Endothelial cell of umbilical vein (primary cell): ENCODE data around the gene PGS1. TPM values are rescaled to one million over a fixed set of nuclear protein-coding genes. Genes with fewer than 3 reads are reported as not detected.

ENCODE experiments used
- BruUV-seq: library from RNA; stranded (reverse); fragments of 400-500 nt; replicated peaks from 2 replicates; lab custom pipeline; 2021; lab: Mats Ljungman, UMichigan
- CTCF ChIA-PET: fragments of 300-600, 350-600 bp; sonication (Branson Sonifier 250); formaldehyde crosslinking; loops from one replicate; lab custom pipeline; 2021; ENCODE audit warnings: antibody characterized with exemption, inconsistent platforms; lab: Charles Lee
- POLR2A ChIA-PET: fragments of 300-600, 350-600 bp; sonication (Branson Sonifier 250); formaldehyde crosslinking; loops from one replicate; lab custom pipeline; 2021; ENCODE audit warnings: antibody characterized with exemption, inconsistent platforms; lab: Charles Lee
- DNase-seq: peaks from one replicate; pipeline ENCODE4 v3.0.0-alpha.2; 2011; ENCODE audit warnings: low read depth, low spot score
- FAIRE-seq: peaks from 2 replicates; lab custom pipeline; 2011; peaks lifted over from hg19 to GRCh38; lab: Jason Lieb, UNC
- H2AFZ ChIP-seq: 2 replicates; pipeline ENCODE4 v1.6.0; 2012; ENCODE audit warnings: low read depth, low read length, control low read depth, inconsistent platforms
- H3K27ac ChIP-seq: 2 replicates; pipeline ENCODE4 v1.5.1; 2011; ENCODE audit warnings: low read depth, mild to moderate bottlenecking, control low read depth, low read length, moderate library complexity; ENCODE audit not compliant: insufficient read depth
- H3K27me3 ChIP-seq, 2 experiments: 2 replicates each; pipeline versions ENCODE4 v1.6.0 to v1.6.1; 2011; ENCODE audit warnings: low read length in 2 of 2, mixed read lengths in 1 of 2; ENCODE audit not compliant: control insufficient read depth in 2 of 2, insufficient read depth in 2 of 2
- H3K36me3 ChIP-seq, 2 experiments: 2 replicates in 1 of 2; 3 replicates in 1 of 2; pipeline ENCODE4 v1.5.1; 2011; ENCODE audit warnings: low read length in 2 of 2, mild to moderate bottlenecking in 1 of 2, moderate library complexity in 1 of 2; ENCODE audit not compliant: control insufficient read depth in 2 of 2, insufficient read depth in 2 of 2; ENCODE audit errors: extremely low read depth in 1 of 2
- H3K4me1 ChIP-seq: 3 replicates; pipeline ENCODE4 v1.5.1; 2011; ENCODE audit warnings: mild to moderate bottlenecking, low read length; ENCODE audit not compliant: control insufficient read depth, insufficient read depth; ENCODE audit errors: extremely low read depth
- H3K4me2 ChIP-seq: 2 replicates; pipeline ENCODE4 v1.6.1; 2011; ENCODE audit warnings: low read length, control low read depth, mixed read lengths; ENCODE audit not compliant: insufficient read depth
- H3K4me3 ChIP-seq, 3 experiments: fragments of 200-600 bp in 1 of 3; sonication (generic), shearing (Covaris generic) in 1 of 3; replicated peaks in 1 of 3; 2 replicates each; pipeline ENCODE4 v1.5.1; 2011 to 2016; ENCODE audit warnings: control low read depth in 3 of 3, low read length in 3 of 3, mild to moderate bottlenecking in 2 of 3, inconsistent platforms in 1 of 3, low read depth in 1 of 3, moderate library complexity in 1 of 3; ENCODE audit not compliant: insufficient read depth in 1 of 3
- H3K79me2 ChIP-seq: 2 replicates; pipeline ENCODE4 v1.6.0; 2012; ENCODE audit warnings: low read length, inconsistent platforms; ENCODE audit not compliant: control insufficient read depth, insufficient read depth
- H3K9ac ChIP-seq: replicated peaks from 2 replicates; pipeline ENCODE3; 2011; ENCODE audit warnings: low read length, control low read depth; ENCODE audit not compliant: insufficient read depth; ENCODE audit errors: extremely low read depth
- H3K9me1 ChIP-seq: replicated peaks from 3 replicates; pipeline ENCODE4 v1.6.0; 2011; ENCODE audit warnings: mild to moderate bottlenecking, low read length; ENCODE audit not compliant: control insufficient read depth, insufficient read depth; ENCODE audit errors: extremely low read depth
- H3K9me3 ChIP-seq: replicated peaks from 2 replicates; pipeline ENCODE4 v1.5.1; 2012; ENCODE audit warnings: low read length, inconsistent platforms; ENCODE audit not compliant: control insufficient read depth, insufficient read depth
- H4K20me1 ChIP-seq: replicated peaks from 2 replicates; pipeline ENCODE3; 2011; ENCODE audit warnings: mild to moderate bottlenecking, low read length; ENCODE audit not compliant: control insufficient read depth, insufficient read depth; ENCODE audit errors: extremely low read depth
- CTCF ChIP-seq, 2 donors: IDR thresholded peaks; 1 replicate in 1 of 2; 2 replicates in 1 of 2; pipeline ENCODE4 v1.5.1; 2011; ENCODE audit warnings: low read length in 2 of 2, mild to moderate bottlenecking in 2 of 2, moderate library complexity in 2 of 2, control low read depth in 1 of 2, inconsistent platforms in 1 of 2, low read depth in 1 of 2; ENCODE audit not compliant: insufficient read depth in 1 of 2; ENCODE audit errors: extremely low read depth in 1 of 2
- FOS ChIP-seq: IDR thresholded peaks from 2 replicates; pipeline ENCODE4 v1.6.1; 2011; ENCODE audit warnings: mild to moderate bottlenecking, low read length, moderate library complexity, borderline replicate concordance; ENCODE audit not compliant: insufficient read depth
- GATA2 ChIP-seq: IDR thresholded peaks from 2 replicates; pipeline ENCODE4 v1.7.0; 2011; ENCODE audit warnings: low read depth, mild to moderate bottlenecking, moderate library complexity, mixed read lengths, low read length; ENCODE audit not compliant: insufficient read length, insufficient read depth
- JUN ChIP-seq: IDR thresholded peaks from 2 replicates; pipeline ENCODE4 v1.6.1; 2011; ENCODE audit warnings: borderline replicate concordance, low read depth; ENCODE audit not compliant: insufficient read length, insufficient read depth
- MYC ChIP-seq: IDR thresholded peaks from one replicate; pipeline ENCODE4 v1.6.1; 2011; ENCODE audit warnings: mild to moderate bottlenecking, low read depth, low read length
- POLR2A ChIP-seq: IDR thresholded peaks from 2 replicates; pipeline ENCODE4 v1.6.1; 2012; ENCODE audit warnings: low read depth, mild to moderate bottlenecking, control low read depth, low read length
- POLR2AphosphoS5 ChIP-seq: IDR thresholded peaks from 2 replicates; pipeline ENCODE4 v1.6.1; 2012; ENCODE audit warnings: low read depth, mild to moderate bottlenecking, control low read depth, low read length, moderate library complexity; ENCODE audit not compliant: insufficient read depth
- dilution Hi-C: fragments of 300-500 bp; cut with MboI; formaldehyde crosslinking; loops from one replicate; pipeline ENCODE4 v1.15.0; 2019; ENCODE audit warnings: low sequenced_read_pairs; ENCODE audit not compliant: extremely low pct_ligation_motif_present
- intact Hi-C: fragments of 100-400 bp; cut with micrococcal nuclease; formaldehyde crosslinking; loops from one replicate; pipeline ENCODE4 v1.10.0; 2022
- polyA plus RNA-seq, 4 experiments: library from polyadenylated mRNA; depleted of rRNA in 3 of 4; stranded (reverse) in 3 of 4; unstranded in 1 of 4; fragments of >200 nt; gene quantifications; 2 replicates each; pipeline versions ENCODE4 v1.2.1 to v1.2.3, GENCODE V29; 2011 to 2012; ENCODE audit warnings: missing spikeins in 1 of 4
- total RNA-seq: library from RNA; stranded (reverse); gene quantifications from 2 replicates; pipeline ENCODE4 v1.2.3, GENCODE V29; 2021
- TF ChIP-seq, protein P1 (sequence below): IDR thresholded peaks from 2 replicates; pipeline ENCODE4 v1.6.1; 2011; ENCODE audit not compliant: insufficient read depth, insufficient read length

PGS1 gene
- total and polyA plus RNA-seq, 2 donors (not counting 3 experiments of a cell fraction or from before 2014, with no cell fraction given): 50.8 to 66.0 TPM

DNA sequence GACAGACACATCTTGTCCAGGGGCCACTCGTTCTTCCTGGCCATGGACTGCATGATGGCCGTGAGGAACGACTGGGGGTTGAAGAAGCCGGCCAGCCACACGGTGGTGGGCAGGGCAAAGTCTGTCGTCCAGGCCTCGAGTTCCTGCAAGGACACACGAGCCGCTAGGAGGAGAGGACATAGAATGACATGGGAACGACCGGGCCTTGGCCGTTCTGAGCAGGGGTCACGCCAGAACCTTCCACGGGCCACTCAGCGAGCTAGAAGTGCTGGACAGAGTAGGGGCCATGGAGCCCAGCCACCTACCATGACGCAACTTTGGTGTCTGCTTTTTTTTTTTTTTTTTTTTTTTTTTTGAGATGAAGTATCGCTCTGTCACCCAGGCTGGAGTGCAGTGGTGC lies 47.0 kb downstream of the PGS1 start:
- Histone ChIP-seq H3K9me1 (no peaks in the 10 kb centered on the region), H3K9me3 (no peaks in the 10 kb centered on the region), H3K9ac (no peak overlapping the region), H3K4me2 (no peak overlapping the region), H3K4me3 (no peak overlapping the region), H3K4me1 (no peaks in the 10 kb centered on the region), H3K36me3 (peaks cover 14 to 44% of the 10 kb centered on the region in 2 experiments), H4K20me1 (no peaks in the 10 kb centered on the region), H2AFZ (no peak overlapping the region), H3K79me2 (no peaks in the 10 kb centered on the region), H3K27ac (no peak overlapping the region), H3K27me3 (no peaks in the 10 kb centered on the region)
- dilution Hi-C loops: no loop called here
- BruUV-seq: no TSS peak
- TF ChIP-seq GATA2 (no peak), POLR2AphosphoS5 (no peak), CTCF (IDR thresholded peaks at IDR 0.05; ENCODE audit: extremely low read depth in 1 of 2, insufficient read depth in 1 of 2, low read depth in 1 of 2, low read length in 2 of 2) (no peak), JUN (no peak), POLR2A (no peak), FOS (no peak), MYC (no peak)
- TF ChIP-seq, protein P1, sequence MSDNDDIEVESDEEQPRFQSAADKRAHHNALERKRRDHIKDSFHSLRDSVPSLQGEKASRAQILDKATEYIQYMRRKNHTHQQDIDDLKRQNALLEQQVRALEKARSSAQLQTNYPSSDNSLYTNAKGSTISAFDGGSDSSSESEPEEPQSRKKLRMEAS: no peak
- ChIA-PET POLR2A (no interaction called here), CTCF (interaction anchor here (0.6 to 5.4 kb wide), 3 partner anchors 38 to 63 kb away, joined by 3 to 184 read pairs (median 3); partner anchors contain the start of gene SOCS3)
- no peak for FAIRE-seq
- intact Hi-C loops: no loop called here
- no peak for DNase-seq
